Ovary (tissue), 9 donors: ENCODE data around the gene NOXA1. TPM values are rescaled to one million over a fixed set of nuclear protein-coding genes. Genes with fewer than 3 reads are reported as not detected.

Experiments used
- DNase-seq, 5 donors: peaks; one replicate each; pipeline ENCODE4 v3.0.0-alpha.2; 2019 to 2020
- H3K27ac ChIP-seq, 2 donors: fragments of 200-600 bp; one replicate each; pipeline versions ENCODE4 v1.5.1 to v1.8.0; 2019 to 2022
- H3K27me3 ChIP-seq: fragments of 200-600 bp; one replicate; pipeline ENCODE4 v1.8.0; 2022
- H3K36me3 ChIP-seq: fragments of 200-600 bp; sonication (generic); one replicate; pipeline ENCODE4 v1.5.1; 2019
- H3K4me1 ChIP-seq: one replicate; pipeline ENCODE4 v1.8.1; 2013; ENCODE audit warnings: mild to moderate bottlenecking, moderate library complexity; ENCODE audit not compliant: insufficient read depth
- H3K4me3 ChIP-seq: fragments of 200-600 bp; sonication (generic); one replicate; pipeline ENCODE4 v1.5.1; 2017
- H3K9me3 ChIP-seq, 2 donors: fragments of 200-600 bp in 1 of 2; sonication (generic) in 1 of 2; one replicate each; pipeline versions ENCODE4 v1.5.1 to v1.8.1; 2013 to 2019; ENCODE audit warnings: mild to moderate bottlenecking in 1 of 2, moderate library complexity in 1 of 2
- EP300 ChIP-seq: sonication (generic); formaldehyde crosslinking; IDR thresholded peaks from one replicate; pipeline ENCODE4 v1.6.1; 2017; ENCODE audit warnings: antibody characterized with exemption
- POLR2A ChIP-seq: fragments of 450-650 bp; IDR thresholded peaks from one replicate; pipeline ENCODE4 v1.6.1; 2017; ENCODE audit warnings: antibody characterized with exemption, mild to moderate bottlenecking, moderate library complexity
- WGBS, 3 donors: extraction: QIAGEN DNeasy Blood & Tissue Kit in 1 of 3; methylation state at CpG; one replicate each; pipeline versions ENCODE4 v1.1.5 to v1.1.7; 2013 to 2017; 5-methylcytosine and 5-hydroxymethylcytosine counted together
- intact Hi-C, 4 donors: fragments of 100-400 bp; cut with DNase I; formaldehyde crosslinking; loops; one replicate each; pipeline versions ENCODE4 v1.11.0 to v1.15.1; 2022 to 2023
- polyA plus RNA-seq, 2 donors: library from polyadenylated mRNA; stranded (reverse); fragments of 200-250 nt in 1 of 2; fragments of 350-450 nt in 1 of 2; fragmentation: Illumina TruSeq in 1 of 2; extraction: RNeasy Lipid Tissue Mini Kit (QIAGEN cat#74804) in 1 of 2; gene quantifications; one replicate each; pipeline ENCODE4 v1.2.3, GENCODE V29; 2013 to 2014
- total RNA-seq, 7 donors: library from RNA; depleted of rRNA in 2 of 7; stranded (reverse); fragments of >200 nt in 2 of 7; fragmentation: NEBNext Ultra II Directional in 3 of 7; extraction: Animal tissue kit (Norgen Biotek cat#: 25700) in 3 of 7; gene quantifications; one replicate each; pipeline versions ENCODE4 v1.1.0 to v1.2.4, GENCODE V29; 2016 to 2023
- TF ChIP-seq, protein P1 (sequence below), 3 donors: fragments of 450-650 bp in 2 of 3; fragments of 200-600 bp in 1 of 3; IDR thresholded peaks; one replicate each; pipeline versions ENCODE4 v1.5.1 to v1.8.0; 2016 to 2022; ENCODE audit warnings: antibody characterized with exemption in 3 of 3, mild to moderate bottlenecking in 1 of 3
- donor health status: DM: no; HTN: no; CAD: no; lungs with moderate emphysema.
- donor health status: DM: no; HTN: no; CAD: no.
- donor health status: Bipolar disorder and iron deficiency.
- donor health status: DM: yes; HTN: yes; CAD: no.
- donor health status: DM: no; HTN: no; CAD: no.
- donor health status: DM: yes; HTN: yes; CAD: no.

The NOXA1 gene
- total and polyA plus RNA-seq, 9 donors, result 7.1 to 18.5 (median 12.1) TPM; not detected in 1

DNA sequence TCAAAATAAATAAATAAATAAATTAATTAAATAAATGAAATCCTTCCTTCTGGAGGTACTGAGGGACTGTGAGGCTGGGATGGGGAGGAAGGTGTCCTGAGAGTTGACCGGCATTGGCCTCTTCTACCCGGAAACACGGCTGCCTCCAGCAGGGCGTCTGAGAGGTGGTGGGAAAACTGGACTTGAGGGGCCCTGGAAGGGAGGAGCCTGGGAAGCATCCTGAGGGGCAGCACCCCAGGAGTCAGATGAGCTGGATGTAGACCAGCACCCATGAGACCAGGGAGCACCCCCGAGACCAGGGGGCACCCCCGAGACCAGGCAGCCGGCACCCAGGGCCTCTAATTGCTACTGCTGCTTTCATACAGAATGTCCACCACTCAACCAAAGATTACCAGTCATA, 44.7 kb downstream of the NOXA1 start:
- no peaks in the 10 kb centered on the region for H3K27me3 ChIP-seq
- no peaks in the 10 kb centered on the region for H3K36me3 ChIP-seq
- H3K4me3 ChIP-seq, result no peak overlapping the region
- 96 to 97% (median 97%) methylated on average over 7 of the region's 7 CpGs for WGBS, 3 donors
- TF ChIP-seq, protein P1, sequence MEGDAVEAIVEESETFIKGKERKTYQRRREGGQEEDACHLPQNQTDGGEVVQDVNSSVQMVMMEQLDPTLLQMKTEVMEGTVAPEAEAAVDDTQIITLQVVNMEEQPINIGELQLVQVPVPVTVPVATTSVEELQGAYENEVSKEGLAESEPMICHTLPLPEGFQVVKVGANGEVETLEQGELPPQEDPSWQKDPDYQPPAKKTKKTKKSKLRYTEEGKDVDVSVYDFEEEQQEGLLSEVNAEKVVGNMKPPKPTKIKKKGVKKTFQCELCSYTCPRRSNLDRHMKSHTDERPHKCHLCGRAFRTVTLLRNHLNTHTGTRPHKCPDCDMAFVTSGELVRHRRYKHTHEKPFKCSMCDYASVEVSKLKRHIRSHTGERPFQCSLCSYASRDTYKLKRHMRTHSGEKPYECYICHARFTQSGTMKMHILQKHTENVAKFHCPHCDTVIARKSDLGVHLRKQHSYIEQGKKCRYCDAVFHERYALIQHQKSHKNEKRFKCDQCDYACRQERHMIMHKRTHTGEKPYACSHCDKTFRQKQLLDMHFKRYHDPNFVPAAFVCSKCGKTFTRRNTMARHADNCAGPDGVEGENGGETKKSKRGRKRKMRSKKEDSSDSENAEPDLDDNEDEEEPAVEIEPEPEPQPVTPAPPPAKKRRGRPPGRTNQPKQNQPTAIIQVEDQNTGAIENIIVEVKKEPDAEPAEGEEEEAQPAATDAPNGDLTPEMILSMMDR (IDR thresholded peaks at IDR 0.05), result no peak
- TF ChIP-seq EP300, result no peak
- TF ChIP-seq POLR2A, result no peak
- no peaks in the 10 kb centered on the region for H3K4me1 ChIP-seq
- no peaks in the 10 kb centered on the region for H3K9me3 ChIP-seq
- no peak overlapping the region for H3K27ac ChIP-seq
- no peak for DNase-seq
- intact Hi-C loops, result no loop called here

DNA sequence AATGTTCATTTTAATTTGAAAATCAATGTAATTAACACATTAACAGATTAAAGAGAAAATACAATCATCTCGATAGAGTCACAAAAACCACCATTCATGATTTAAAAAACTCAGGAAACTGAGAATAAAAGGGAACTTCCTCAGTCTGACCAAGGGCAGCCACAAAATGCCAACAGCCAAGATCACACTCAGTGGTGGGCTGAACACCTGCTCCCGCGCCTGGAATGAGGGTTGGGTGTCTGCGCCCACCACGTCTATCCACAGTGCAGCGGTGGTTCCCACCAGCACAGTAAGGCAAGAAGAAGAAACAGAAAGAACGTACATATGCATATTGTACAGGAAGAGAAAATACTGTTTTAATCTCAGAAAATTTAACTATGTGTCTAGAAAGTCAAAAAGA, 47.6 kb downstream of the NOXA1 start:
- WGBS, 3 donors, result 78 to 90% (median 87%) methylated on average over 7 of the region's 7 CpGs
- H3K4me3 ChIP-seq, result no peak overlapping the region
- no peaks in the 10 kb centered on the region for H3K27me3 ChIP-seq
- no peaks in the 10 kb centered on the region for H3K9me3 ChIP-seq
- H3K4me1 ChIP-seq, result no peaks in the 10 kb centered on the region
- H3K27ac ChIP-seq, result no peak overlapping the region
- TF ChIP-seq, protein P1 (IDR thresholded peaks at IDR 0.05), result no peak
- TF ChIP-seq POLR2A, result no peak
- no peak for TF ChIP-seq EP300
- intact Hi-C loops, result no loop called here
- H3K36me3 ChIP-seq, result no peaks in the 10 kb centered on the region
- DNase-seq, result no peak

DNA sequence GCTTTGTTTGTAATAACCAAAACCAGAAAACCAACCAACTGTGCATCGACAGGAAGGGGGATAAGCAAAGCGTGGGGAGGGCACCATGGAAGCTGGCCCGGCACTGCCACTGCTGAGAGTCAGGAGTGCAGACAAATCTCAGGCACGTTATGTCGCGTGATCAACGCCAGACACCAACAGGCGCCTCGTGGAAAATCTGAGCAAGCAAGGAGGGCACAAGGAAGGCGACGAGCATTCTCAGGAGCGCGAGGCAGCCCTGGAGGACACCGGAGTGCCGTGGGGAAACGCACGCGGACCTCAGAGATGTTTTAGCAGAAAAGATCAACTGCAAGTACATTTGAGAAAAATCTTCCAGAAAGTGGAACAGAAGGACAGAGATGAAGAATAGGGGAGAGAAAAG, 51.1 kb downstream of the NOXA1 start:
- DNase-seq, result peak in 1 of 5 donors; percentile 23
- Histone ChIP-seq H3K27ac (no peak overlapping the region), H3K4me3 (no peak overlapping the region), H3K27me3 (no peaks in the 10 kb centered on the region), H3K4me1 (no peaks in the 10 kb centered on the region), H3K36me3 (no peaks in the 10 kb centered on the region), H3K9me3 (no peaks in the 10 kb centered on the region)
- TF ChIP-seq, protein P1 (IDR thresholded peaks at IDR 0.05), result no peak
- TF ChIP-seq POLR2A, result no peak
- TF ChIP-seq EP300, result no peak
- 94 to 96% (median 95%) methylated on average over 18 of the region's 18 CpGs for WGBS, 3 donors
- intact Hi-C loops, result no loop called here

DNA sequence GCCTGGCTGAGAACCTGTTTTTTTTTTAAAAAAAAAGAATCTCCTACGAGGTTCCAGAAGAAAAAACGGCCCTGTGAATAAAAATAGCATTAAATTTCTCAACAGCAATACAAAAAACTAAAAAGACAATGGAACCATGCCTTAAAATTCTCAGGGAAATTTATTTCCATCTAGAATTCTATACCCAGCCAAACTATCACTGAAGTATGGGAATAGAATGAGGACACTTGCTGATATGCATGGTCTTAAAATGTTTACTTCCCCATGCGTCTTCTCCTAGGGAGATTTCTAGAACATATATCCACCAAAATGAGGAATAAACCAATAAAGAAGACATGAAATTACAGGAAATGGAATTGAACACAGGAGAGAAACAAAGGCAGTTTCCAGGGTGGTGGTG, 52.5 kb downstream of the NOXA1 start:
- H3K27me3 ChIP-seq, result no peaks in the 10 kb centered on the region
- no peak for DNase-seq
- H3K27ac ChIP-seq, result no peak overlapping the region
- intact Hi-C loops, result no loop called here
- WGBS, 3 donors, result 83 to 94% (median 89%) methylated on average over 3 of the region's 3 CpGs
- TF ChIP-seq, protein P1 (IDR thresholded peaks at IDR 0.05), result no peak
- TF ChIP-seq POLR2A (no peak), EP300 (no peak)
- H3K36me3 ChIP-seq, result no peaks in the 10 kb centered on the region
- peaks cover 1% of the 10 kb centered on the region for H3K4me1 ChIP-seq
- H3K9me3 ChIP-seq, result no peaks in the 10 kb centered on the region
- no peak overlapping the region for H3K4me3 ChIP-seq
